HCT116 (cell line): ENCODE results near the gene STAMBP.

ENCODE experiments used
- CTCF ChIP-seq, 3 experiments: fragments of 200-600 bp in 1 of 3; sonication (generic) in 1 of 3; IDR thresholded peaks in 2 of 3; conservative IDR thresholded peaks in 1 of 3; 2 replicates each; pipeline ENCODE4 v1.5.1; 2012 to 2017; ENCODE audit warnings: low read depth in 2 of 3, low read length in 2 of 3, antibody characterized with exemption in 1 of 3, borderline replicate concordance in 1 of 3, control low read depth in 1 of 3, mild to moderate bottlenecking in 1 of 3, mixed read lengths in 1 of 3, mixed run types in 1 of 3, moderate library complexity in 1 of 3; ENCODE audit not compliant: insufficient read depth in 1 of 3
- POLR2A ChIP-seq: IDR thresholded peaks from 2 replicates; pipeline ENCODE4 v1.7.0; 2011; ENCODE audit warnings: borderline replicate concordance; ENCODE audit not compliant: insufficient read depth, insufficient read length; ENCODE audit errors: extremely low read depth
- YY1 ChIP-seq: IDR thresholded peaks from 2 replicates; pipeline ENCODE4 v1.6.1; 2011; ENCODE audit warnings: low read length, low read depth, moderate library complexity, mild to moderate bottlenecking; ENCODE audit not compliant: insufficient replicate concordance; ENCODE audit errors: extremely low read depth

GRCh38 chr2:73904952-73905351 lies 76.2 kb downstream of the STAMBP start:
- TF ChIP-seq CTCF (IDR thresholded peaks at IDR 0.05 in 2 of 3, conservative IDR thresholded peaks at IDR 0.05 in 1 of 3; ENCODE audit: borderline replicate concordance in 1 of 3, insufficient read depth in 1 of 3, low read depth in 2 of 3, low read length in 2 of 3): no peak
- no peak for TF ChIP-seq YY1
- no peak for TF ChIP-seq POLR2A
